ENCODE results near the gene PKNOX2.

GRCh38 chr11:125272092-125272491 is 107.5 kb downstream of the PKNOX2 start:
- TF ChIP-seq HDAC6 (IDR thresholded peaks at IDR 0.05; ENCODE audit: low read depth, low read length) (no peak), ZNF232 (CRISPR knock-in tag; IDR thresholded peaks at IDR 0.05) (no peak), KDM1A (IDR thresholded peaks at IDR 0.05) (no peak)
